GM08714 (cell line): Measurements from ENCODE around the gene GATA2.

Source experiments
- H3K4me3 ChIP-seq: fragments of 200-500 bp; sonication (Bioruptor generic); 2 replicates; pipeline ENCODE4 v1.5.1; 2014; ENCODE audit warnings: mild to moderate bottlenecking, low read length, inconsistent platforms
- ZNF274 ChIP-seq: IDR thresholded peaks from 2 replicates; pipeline ENCODE4 v1.6.1; 2012; ENCODE audit warnings: mild to moderate bottlenecking, low read depth, low read length

Gene GATA2

DNA sequence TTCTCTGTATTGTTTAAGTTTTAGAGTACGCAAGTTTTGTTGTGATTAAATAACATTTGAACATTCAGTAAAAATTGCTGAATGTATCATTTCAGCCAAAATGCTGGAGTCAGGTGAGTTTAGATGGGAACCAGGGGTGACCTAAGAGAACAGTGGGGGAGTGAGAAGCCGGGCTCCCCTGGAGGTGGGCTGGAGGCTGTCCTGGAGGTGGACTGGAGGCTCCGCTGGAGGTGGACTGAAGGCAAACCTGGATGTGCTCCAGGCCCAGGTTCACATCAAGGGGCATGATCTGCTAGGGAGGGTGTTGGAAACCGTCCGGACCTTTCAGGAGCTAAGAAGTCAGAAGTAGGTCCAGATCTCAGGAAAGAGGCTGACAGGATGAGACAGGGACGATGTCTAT is 50.1 kb downstream of the GATA2 start:
- no peak overlapping the region for H3K4me3 ChIP-seq
- TF ChIP-seq ZNF274: no peak

DNA sequence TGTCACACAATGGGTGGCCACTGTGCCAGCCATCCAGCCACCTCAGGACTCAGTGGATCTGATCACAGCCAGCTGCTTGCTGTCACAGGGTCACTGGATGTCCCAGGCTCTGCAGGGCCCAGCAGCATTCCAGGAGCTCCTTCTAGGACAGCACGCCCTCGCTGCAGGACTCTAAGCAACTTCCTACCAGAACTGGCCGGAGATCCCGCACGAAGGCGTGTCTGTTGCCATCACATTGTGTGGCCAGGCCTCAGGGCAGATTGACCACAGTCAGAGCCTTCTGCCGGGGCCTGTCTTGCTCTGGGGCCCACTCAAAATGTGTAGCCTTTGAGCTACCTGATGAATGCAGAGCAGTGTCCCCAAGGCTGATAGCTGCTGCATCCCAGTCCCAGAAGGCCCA is 50.9 kb downstream of the GATA2 start:
- H3K4me3 ChIP-seq: no peak overlapping the region
- no peak for TF ChIP-seq ZNF274

DNA sequence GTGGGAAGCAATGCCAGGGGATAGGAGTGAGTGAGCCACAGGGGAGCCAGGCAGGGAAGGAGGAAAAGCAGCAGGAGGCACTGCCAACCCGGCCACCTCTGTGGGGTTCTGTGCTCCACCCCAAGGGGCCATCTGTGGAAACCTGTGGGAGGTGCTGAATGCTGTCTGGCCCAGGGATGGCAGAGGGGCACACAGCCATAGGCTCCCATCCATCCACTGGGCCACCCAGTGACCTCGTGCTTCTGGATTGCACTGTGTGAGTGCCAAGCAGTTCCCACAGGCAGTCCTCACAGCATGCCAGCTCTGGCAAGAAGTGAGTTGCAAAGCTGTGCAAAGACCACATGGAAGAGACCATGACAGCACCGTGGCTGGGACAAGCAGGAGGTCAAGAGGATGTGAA is 53.8 kb downstream of the GATA2 start:
- TF ChIP-seq ZNF274: no peak
- H3K4me3 ChIP-seq: no peak overlapping the region

DNA sequence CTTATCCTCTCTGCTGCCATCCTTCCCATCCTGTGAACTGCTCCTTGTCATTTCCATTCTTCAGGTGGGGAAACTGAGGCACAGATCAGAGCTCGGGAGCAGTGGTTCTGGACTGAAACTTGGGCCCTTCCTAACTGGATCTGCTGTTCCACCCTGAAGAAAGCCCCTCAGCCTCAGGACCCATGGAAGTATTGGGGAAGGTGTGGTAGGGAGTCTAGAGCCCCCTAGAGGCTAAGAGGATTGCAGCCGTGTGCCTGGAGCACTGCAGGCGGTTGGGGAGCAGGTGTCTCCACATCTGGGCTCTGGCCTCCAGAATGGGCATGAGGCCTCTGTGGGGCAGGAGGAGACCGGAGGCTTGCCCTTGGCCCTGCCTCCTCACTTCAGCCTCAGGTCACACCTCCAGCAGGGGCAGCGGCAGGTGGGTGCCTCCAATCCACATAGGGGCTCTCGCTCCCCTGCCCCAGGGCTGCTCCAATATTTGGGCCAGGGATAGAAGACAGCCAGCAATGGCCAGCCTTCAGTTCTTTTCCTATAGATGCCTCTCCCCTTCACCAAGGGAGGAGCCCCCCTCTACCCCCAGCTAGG is 54.4 kb downstream of the GATA2 start:
- H3K4me3 ChIP-seq: no peak overlapping the region
- TF ChIP-seq ZNF274: no peak

DNA sequence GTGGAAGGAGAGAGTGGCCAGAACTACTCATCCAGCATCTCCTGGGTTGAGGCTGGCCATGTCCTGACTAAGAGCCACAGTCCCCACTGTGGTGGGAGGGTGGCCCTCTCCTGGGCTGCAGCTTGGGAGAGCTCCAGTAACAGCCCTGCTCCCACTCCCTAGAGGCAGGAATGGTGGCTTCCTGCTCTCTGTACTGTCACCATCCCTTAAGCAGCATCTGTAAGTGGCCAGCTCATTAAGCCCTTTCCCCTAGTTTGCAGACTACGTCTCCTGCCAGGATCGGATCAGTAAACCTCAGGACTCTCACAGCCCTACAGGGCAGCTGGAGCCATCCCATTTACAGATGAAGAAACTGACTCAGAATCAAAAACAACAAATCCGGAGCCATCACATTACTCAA is 56.8 kb downstream of the GATA2 start:
- TF ChIP-seq ZNF274: no peak
- H3K4me3 ChIP-seq: no peak overlapping the region

DNA sequence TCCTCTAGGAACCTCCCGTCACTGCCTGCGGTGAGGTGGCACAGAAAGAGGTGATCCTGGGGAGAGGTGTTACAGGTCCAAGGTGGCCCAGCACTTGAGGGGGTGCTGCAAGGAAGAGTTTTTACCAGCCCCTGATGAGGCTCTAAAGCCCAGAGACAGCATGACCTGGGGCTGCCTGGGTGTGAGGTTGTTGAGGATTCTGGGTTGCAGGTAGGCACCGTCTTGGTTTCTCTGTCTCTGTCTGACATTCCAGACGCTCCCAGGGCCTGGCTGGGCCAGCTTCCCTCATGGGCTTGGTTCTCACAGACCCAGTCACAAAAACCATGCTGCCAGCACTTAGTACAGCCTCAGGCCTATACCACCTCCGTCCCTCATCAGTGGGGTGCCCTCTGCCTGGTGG is 57.4 kb downstream of the GATA2 start:
- TF ChIP-seq ZNF274: no peak
- no peak overlapping the region for H3K4me3 ChIP-seq

DNA sequence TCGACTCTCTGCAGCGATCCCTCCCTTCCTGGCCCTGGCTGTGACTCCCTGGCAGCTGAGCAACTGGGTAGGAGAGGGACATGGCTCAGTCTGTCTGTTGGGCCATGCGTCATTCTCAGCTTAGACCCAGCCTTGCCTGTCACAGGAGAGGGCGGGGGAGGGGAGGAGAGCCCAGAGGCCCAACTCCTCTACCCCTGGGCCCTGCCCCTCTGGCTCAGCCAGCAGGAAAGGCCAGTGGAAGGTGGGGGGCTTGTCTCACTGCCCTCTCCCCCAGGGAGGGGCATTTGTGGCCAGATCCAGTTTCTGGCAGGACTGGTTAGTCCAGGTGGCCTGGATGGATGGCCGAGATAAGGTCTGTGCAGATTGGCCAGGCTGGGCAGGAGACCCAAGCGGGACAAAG is 57.9 kb downstream of the GATA2 start:
- no peak overlapping the region for H3K4me3 ChIP-seq
- no peak for TF ChIP-seq ZNF274

DNA sequence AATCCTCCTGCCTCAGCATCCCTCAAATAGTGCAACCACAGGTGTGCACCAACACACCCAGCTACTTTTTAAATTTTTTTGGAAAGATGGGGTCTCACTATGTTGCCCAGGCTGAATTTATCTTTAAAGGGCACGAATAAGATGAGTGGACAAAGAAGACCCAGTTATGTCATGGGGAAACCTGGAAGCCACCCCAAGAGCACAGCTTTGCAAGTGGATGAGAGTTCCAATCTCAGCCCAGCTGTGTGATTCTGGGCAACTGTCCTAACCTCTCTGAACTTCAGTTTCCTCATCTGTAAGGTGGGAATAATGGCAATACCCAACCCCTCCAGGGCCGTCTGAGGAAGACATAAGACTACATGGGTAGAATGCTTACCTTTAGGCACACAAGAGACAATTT is 58.5 kb downstream of the GATA2 start:
- no peak for TF ChIP-seq ZNF274

DNA sequence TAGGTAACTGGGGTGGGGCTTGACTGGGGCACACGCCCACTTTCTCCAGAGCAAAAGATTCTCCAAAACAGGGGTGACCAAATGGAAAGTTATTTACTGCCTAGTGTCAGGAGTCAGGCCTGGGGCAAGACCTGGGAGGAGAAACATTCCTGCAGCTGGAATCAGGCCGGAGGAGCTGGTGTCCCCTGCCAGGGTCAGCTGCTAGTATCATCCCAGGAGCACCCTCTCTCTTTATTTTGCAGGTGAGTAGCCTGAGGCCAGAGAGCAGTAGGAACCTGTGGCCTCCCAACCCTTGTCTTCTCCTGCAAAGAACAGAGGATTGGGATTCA is 59.2 kb downstream of the GATA2 start:
- H3K4me3 ChIP-seq: no peak overlapping the region
- no peak for TF ChIP-seq ZNF274

More for the DNA sequence above, 58.5 kb downstream of the GATA2 start:
- H3K4me3 ChIP-seq: no peak overlapping the region

DNA sequence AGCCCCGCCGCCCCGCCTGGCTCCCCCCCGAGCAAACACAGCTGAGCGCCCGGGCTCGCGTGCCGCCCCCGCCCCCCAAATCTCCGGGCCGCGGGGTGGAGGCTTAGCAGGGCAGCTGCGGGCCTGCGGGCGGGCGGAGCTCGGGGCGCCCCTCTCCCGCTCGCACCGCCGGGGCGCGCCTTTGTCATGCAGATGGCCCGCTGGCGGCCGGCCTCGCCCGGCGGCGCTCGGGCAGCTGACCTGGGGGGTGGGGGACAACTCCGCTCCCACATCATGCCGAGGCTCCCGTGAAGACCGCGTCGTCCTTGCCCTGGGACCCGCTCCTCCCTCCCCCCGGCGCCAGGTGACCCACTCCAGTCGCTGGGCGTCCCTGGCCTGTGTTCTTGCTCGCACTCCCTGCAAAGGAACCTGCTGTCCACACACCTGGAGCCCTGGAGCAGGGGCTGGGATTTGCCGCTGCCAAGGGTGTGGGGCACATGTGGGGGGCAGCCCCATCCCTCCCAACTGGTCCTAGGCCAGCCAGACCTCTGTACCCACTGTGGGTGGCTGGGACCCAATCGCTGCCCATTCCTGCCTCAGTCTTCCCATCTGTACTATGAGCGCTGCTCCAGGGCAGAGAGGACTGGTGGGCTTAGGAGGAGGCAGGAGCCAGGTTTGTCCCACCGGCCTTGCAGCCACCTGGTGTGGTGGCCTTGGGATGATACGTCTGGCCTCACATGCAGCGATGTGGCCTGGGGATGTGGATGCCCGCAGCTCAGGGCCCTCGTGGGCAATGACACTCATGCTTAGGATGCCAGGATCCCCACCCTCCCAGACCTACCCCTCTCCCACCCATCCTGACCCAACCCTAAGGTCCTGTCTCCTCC is 59.8 kb downstream of the GATA2 start:
- TF ChIP-seq ZNF274: no peak
- no peak overlapping the region for H3K4me3 ChIP-seq

DNA sequence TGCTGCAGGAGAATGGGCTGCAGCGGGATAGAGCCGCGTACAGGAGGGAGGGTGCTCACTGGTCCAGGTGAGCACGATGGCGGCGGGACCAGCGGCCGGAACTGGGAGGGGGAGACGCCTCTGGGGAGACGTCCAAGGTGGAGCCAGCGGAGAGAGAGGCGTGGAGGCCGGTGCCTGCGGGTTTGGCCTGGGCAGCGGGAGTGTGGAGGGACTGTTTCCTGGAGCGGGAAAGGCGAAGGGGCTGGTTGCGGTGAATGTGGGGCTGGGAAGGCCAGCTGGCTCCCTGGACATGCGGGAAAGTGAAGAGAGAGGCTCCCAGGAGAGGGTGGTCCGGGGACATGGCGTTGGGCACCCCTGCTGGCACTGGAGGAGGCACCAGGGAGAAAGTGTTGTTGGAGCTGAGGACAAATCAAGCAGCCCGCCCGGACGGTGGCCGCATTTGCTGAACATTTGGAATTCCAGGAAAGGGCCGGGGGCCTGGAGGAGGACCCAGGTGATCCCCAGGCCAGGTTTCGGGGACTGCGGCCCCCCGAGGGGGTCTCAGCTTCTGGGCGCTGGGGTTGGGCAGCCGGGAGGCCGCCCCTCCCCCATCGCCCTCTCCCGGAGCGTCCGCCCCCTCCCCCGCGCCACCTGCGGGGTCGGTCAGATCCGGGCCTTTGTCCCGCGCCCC is 60.6 kb downstream of the GATA2 start:
- no peak overlapping the region for H3K4me3 ChIP-seq
- no peak for TF ChIP-seq ZNF274

DNA sequence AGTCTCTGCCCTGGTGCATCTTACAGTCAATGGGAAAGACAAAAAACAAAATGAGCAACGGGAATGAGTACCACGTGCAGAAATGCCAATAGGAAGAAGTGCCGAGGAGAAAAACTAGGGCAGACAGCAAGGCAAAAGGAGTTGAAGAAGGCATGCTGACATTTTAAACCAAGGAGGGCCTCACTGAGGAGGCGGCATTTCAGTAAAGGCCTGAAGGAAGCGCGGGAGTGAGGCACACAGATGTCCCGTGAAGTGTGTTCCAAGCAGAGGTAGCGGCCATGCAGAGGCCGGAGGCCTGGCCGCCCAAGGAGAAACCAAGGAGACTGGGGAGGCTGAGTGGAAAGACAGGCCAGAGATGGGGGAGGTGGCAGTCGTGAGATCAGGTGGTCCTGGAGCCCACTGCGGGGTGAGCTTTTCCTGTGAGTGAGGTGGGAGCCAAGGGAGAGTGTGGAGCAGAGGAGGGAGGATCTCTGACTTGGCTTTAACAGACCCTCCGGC is 61.1 kb downstream of the GATA2 start:
- no peak overlapping the region for H3K4me3 ChIP-seq
- no peak for TF ChIP-seq ZNF274

DNA sequence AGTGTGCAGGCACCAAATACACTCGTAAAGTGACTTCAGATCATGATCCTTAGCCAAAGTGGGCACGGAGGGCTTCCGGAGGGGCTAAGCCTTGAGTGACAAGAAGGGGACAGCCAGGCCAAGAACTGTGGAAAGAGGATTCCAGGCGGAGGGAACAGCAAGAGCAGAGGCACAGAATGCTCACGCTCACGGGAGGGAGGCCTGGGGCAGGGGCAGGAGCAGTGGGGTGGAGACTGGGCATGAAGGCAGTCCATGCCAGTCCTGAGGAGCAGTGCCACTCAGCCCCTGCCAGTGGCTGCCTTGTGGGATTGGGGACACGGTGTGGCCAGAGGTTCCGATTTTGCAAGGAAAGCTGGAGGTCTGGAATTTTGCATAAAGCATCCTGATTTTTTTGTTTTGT is 62.3 kb downstream of the GATA2 start:
- no peak for TF ChIP-seq ZNF274
- H3K4me3 ChIP-seq: no peak overlapping the region

DNA sequence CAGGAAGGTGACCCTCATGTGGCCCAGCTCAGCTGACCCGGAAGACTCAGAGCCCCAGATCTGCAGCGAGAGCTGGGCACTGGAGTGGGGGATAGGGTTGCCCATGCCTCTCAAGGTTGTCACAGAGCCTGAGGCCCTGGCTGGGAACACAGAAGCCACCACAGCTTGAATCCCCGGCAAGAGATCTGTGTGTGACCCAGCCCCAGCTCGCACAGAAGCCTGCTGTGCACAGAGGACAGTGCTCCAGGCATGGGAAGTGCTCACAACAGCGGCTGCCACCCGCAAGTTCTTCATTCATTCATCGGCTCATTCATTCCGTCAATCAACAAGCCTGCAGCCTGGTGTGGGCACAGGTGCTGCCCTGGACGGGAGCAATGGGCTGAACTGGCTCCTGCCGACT is 62.7 kb downstream of the GATA2 start:
- TF ChIP-seq ZNF274: no peak
- no peak overlapping the region for H3K4me3 ChIP-seq

DNA sequence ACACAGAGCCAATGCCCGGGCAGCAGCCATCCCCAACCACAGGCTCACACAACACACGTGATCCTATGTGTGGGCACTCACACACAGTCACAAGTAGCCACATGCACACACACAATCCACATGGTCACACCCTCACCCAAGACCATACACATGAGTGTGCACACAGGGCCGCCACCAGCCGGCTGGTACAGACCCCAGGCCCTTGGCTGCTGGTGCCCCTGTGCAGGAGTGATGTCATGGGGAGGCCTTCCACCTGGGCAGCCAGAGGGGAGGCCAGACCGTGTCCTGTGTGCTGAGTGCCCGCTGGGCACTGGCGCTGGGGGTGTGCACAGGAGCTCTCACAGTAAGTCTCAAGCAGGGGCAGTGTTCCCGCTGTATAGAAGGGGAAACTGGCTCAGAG is 63.2 kb downstream of the GATA2 start:
- TF ChIP-seq ZNF274: no peak

More for the DNA sequence above, 63.2 kb downstream of the GATA2 start:
- H3K4me3 ChIP-seq: no peak overlapping the region
